GM12864 (cell line): ENCODE measurements around the gene DDX50.

Source experiments
- DNase-seq: peaks from one replicate; pipeline ENCODE4 v3.0.0-alpha.2; 2011; ENCODE audit warnings: low read depth
- H3K4me3 ChIP-seq: 2 replicates; pipeline ENCODE4 v1.5.1; 2011; ENCODE audit warnings: mild to moderate bottlenecking, low read depth, low read length, control low read depth
- TF ChIP-seq, protein P1 (sequence below): IDR thresholded peaks from 2 replicates; pipeline ENCODE4 v1.5.1; 2011; ENCODE audit warnings: low read depth, mild to moderate bottlenecking, moderate library complexity, low read length, control low read depth, inconsistent platforms; ENCODE audit errors: missing control alignments

DDX50 gene

DNA sequence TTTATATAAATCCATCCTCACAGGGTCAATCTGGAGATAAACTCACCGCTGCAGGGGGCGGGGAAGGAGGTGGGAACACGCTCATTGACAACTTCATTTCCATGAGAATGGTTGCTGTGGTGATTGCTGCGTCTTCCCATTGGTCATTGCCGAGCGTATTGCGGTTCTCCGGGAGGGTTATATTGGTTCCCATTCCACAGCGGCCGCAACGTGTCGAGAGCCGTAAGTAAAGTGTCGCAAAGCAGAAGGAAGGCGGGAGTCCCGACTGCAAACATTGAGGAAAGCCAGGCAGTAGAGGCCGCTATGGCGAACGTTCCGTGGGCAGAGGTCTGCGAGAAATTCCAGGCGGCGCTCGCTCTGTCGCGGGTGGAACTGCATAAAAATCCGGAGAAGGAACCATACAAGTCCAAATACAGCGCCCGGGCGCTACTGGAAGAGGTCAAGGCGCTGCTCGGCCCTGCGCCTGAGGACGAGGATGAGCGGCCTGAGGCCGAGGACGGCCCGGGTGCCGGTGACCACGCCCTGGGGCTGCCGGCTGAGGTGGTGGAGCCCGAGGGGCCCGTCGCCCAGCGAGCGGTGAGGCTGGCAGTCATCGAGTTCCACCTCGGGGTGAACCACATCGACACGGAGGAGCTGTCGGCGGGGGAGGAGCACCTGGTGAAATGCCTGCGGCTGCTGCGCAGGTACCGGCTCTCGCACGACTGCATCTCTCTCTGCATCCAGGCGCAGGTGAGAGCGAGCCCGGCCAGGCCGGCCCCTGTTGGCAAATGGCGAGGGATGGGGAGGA lies 87.6 kb downstream of the DDX50 start, which contains the start of gene KIFBP:
Gene KIFBP (plus strand): TSS at position 274 of the 787 bp plus-strand sequence. CDS start 30 bp downstream, at position 304.
- peak; percentile 89 for DNase-seq
- TF ChIP-seq, protein P1, sequence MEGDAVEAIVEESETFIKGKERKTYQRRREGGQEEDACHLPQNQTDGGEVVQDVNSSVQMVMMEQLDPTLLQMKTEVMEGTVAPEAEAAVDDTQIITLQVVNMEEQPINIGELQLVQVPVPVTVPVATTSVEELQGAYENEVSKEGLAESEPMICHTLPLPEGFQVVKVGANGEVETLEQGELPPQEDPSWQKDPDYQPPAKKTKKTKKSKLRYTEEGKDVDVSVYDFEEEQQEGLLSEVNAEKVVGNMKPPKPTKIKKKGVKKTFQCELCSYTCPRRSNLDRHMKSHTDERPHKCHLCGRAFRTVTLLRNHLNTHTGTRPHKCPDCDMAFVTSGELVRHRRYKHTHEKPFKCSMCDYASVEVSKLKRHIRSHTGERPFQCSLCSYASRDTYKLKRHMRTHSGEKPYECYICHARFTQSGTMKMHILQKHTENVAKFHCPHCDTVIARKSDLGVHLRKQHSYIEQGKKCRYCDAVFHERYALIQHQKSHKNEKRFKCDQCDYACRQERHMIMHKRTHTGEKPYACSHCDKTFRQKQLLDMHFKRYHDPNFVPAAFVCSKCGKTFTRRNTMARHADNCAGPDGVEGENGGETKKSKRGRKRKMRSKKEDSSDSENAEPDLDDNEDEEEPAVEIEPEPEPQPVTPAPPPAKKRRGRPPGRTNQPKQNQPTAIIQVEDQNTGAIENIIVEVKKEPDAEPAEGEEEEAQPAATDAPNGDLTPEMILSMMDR: peak; percentile 50
- H3K4me3 ChIP-seq: peak within 1 kb of the TSS; percentile 66

DNA sequence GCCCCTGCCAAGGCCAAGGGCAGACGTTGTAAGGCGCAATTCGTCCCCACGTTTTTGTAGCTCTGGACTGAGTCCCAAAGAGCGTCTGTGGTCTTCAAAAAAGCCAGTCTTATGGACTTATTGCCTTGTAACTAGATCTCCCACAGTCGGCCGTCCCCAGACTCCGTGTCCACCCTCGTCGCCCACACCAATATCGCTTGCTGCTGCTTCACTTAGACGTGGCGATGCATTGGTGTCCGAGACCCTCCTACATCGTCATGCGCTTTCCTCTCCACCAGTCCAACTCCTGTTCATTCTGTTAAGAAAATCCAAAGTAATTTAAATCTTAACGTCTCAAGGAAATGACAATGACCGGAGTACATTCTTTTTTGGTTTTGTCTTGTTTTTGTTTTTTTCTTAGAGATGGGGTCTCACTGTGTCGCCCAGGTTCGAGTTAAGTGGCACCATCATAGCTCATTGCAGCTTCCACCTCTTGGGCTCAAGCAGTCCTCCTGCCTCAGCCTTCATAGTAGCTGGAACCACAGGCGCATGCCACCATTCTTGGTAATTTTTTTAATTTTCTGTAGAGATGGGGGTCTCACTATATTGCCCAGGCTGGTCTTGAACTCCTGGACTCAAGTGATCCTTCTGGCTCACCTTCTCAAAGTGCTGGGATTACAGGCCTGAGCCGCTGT lies 88.3 kb downstream of the DDX50 start:
- TF ChIP-seq, protein P1: no peak
- DNase-seq: no peak
- H3K4me3 ChIP-seq: peak overlapping the region; percentile 66

DNA sequence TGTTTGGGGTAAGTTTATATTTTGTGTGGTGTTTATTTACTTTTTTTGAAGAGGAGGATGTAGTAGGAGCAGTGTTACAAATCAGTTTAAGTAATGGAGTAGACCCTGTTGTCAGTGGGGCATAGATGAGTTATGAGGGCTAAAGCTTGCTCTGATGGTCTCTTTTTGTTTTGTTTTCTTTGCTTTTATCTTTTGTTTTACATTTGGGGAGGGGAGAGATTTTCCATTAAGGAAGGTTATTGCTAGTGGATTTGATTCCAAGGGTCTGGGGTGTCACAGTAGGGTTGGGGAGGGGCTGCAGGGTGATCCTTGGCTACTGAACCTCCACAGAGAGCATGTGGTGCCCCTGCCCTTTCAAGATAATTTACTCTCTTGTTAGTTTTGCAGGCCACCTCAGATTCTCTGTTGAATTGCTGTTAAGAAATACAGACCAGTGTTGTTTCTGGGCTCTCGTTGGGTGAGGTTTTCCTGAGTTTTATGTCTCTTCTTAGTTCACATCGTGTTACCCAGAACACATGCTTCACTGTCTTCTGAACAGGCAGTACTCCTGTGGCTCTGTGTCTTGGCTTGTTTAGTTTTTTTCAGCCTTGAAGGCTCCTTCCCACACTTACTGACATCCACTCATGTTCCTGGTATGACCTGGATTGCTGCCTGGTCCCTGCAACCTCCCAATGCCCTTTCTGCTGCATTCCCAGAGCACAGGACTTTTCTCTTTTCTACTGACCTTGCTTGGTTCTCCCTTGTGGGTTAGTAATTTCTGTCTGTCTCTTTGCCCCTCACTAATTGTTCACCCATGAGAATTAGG lies 91.7 kb downstream of the DDX50 start:
- no peak for DNase-seq
- no peak overlapping the region for H3K4me3 ChIP-seq
- TF ChIP-seq, protein P1: no peak
